OCI-M2 (cell line): ENCODE results near the gene RYR2.

ENCODE experiments used
- DNase-seq: peaks from one replicate; lab custom pipeline; 2025; ENCODE audit not compliant: unreplicated experiment; lab: John Stamatoyannopoulos, UW

The RYR2 gene

DNA sequence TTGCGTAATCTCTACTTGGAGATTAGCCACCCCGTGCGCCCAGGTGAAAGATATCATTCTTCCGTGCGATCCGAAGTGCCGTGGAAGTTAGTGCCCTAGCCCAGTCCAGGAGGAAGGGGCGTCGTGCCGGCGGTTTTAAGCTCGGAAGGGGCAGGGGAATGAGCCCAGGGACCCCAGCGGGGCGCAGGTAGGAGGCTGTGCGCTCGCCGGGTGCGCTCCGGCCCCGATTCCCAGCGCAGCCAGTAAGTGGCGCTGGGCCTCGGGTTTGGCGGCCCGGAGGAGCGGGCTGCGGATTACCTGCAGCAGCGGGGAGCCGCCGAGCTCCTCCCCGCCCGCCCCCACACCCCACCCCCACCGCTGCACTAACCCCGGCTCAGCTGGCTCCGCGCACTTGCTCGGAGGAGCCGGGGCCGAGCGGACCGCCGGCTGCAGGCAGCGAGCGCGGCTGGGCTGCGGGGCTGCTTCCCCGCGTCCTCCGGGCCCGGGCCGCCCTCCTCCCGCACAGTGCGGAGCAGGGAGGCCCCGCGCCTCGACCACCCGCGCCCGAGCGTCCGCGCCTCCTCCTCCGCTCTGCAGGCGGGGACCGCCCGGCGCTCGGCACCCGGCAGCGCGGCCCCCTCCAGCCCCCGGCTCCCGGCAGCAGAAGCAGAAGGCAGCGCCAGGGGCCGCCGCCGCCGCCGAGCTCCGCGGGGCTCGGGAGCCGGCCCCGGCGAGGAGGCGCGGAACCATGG is at the start of gene RYR2:
RYR2 (plus strand) TSS at position 390 of the 731 bp plus-strand sequence; CDS start at position 728, 338 bp downstream.
- no peak for DNase-seq

DNA sequence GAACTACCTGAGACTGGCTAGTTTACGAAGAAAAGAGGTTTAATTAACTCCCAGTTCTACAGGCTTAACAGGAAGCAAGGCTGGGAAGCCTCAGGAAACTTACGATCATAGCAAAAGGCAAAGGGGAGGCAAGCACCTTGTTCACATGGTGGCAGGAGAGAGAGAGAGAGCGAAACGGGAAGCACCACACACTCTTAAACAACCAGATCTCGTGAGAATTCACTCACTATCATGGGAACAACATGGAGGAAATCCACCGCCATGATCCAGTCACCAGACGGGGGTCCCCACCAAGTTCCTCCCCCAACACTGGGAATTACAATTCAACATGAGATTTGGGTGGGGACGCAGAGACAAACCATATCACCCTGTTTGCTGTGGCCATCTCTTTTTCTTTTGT is 49.5 kb upstream of the RYR2 start:
- DNase-seq = no peak

DNA sequence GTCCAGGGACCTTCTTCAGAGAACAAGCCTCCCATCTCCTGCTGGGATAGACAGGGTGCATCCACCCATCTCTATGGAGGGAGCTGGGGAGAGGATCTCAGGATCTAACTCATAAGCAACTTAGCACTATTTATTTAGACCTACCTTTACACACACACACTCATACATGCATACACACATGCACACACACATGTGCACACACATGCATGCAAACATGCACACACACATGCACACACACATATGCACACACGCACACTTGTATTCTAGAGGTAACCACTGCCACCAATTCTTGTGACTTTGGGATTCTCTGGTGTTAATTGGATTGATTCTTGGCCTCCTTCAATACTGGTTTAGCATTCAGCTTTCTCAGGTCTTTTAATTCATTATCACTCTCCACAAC is 47.5 kb upstream of the RYR2 start:
- no peak for DNase-seq

DNA sequence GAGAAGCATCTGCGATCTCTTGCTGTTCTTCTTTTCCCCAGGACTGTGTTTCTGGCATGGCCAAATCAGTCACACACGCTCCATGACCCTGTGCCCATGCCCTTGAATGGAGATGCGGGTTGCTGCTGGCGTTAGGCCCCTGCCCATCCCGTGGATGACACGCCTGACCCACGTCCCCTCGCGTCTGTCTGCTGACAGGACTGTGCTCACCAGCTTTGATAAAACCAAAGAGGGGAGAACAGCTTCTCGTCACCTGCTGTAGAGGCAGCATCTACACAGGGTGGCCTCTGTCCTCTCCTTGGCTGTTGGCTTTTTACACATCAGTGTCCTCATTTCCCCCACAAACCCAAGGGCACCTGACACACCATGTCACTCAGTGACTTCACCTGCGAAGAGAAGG is 44.6 kb upstream of the RYR2 start:
- no peak for DNase-seq

DNA sequence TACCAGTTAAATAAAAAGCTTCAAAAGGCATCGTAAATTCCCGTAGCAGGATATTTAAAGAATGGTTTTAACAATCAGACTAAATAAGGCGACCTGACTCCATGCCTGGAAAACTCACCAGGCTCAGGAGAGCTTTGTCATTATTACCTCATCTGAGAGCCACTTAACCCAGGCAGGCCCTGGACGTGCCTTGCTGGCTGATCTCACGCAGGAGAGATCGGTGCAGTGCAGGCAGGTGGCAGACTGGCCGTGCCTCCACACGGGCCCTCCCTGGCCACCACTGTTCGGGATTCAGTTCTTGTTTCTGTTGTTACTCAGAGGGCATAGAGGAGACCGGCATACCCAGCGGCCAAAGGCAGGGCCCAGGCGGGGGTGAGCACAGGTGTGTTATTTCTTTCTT is 44.1 kb upstream of the RYR2 start:
- DNase-seq = no peak

DNA sequence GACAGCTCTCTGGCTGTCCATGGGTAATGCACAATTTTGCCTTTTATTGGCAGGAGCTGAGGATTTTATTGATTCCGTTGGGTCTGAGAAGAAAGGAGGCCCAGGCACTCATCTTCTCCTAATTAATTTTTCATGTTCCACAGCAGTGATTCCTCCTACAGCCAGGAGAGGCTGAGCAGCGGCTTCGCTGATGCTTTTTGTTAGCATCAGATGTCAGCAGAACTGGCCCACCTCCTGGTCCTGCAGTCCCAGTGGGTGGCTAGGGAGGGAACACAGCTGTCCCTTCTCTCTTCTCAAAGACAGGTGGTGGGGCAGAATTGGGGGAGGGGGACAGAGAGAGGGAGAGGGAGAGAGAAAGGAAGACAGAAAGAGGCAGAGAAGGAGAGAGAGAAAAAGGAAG is 43.4 kb upstream of the RYR2 start:
- no peak for DNase-seq

DNA sequence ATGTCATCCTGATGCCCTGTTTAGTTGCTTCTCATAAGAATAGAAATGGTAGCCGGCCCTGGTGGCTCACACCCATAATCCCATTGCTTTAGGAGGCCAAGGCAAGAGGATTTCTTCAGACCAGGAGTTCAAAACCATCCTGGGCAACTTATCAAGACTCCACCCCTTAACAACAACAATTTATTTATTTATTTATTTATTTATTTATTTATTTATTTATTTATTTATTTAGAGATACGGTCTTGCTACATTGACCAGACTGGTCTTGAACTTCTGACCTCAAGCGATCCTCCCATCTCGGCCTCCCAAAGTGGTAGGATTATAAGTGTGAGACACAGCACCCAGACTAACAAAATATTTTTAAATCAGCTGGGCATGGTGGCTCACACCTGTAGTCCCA is 41.8 kb upstream of the RYR2 start:
- no peak for DNase-seq

DNA sequence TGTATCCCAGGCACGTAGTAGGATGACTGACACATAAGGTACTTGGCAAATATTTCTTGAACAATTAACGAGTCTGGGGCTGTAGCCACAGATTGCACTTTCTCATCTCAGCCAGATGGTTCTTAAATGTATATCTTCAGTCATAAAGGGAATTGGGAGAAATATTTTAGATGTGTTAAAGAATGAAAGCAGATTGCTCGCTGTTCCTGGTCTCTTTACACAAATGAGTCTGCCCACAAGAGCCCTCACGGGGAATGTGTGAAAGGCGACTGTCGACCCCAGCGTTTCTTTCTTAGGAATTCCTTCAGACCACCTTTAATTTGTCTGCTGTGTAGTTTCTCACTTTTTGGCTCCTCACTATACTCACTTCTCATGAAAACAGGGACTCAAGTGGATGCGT is 38.5 kb upstream of the RYR2 start:
- DNase-seq = no peak

DNA sequence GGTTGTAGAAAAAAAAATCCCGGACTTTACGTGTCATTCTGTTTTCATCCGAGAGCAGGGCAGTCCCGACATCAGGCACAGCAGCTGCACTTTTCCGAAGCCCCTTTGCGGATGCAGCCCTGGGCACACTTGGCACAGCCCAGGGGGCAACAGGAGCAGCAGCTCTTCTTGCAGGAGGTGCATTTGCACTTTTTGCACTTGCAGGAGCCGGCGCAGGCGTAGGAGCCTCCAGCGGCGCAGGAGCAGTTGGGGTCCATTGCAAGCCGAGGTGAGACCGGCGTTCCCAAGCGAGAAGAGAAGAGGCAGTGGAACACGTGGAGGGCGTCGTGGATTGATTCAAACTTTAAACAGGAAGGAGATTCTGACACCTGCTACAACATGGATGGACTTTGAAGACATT is 37.9 kb upstream of the RYR2 start, which contains the start of gene MT1HL1:
MT1HL1 (minus strand) TSS at position 326 of the 400 bp plus-strand sequence; CDS start at position 257, 69 bp downstream.
- DNase-seq = no peak

DNA sequence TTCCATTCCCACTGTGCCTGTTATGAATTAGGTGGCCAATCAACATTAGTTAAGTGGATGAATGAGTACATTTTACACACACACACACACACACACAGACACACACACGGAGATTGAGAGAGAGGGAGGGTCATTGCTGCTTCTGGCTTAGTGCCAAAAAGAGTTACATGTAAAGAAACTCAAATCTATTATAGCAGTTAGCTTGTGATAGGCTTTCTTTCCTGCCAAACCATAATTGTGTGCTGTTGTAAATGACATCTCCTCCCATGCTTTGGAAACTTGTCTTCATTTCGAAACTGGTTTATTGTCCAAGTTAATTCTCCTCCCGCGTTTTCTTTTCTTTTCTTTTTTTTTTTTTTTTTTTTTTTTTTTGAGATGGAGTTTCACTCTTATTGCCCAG is 36.3 kb upstream of the RYR2 start:
- DNase-seq = no peak

DNA sequence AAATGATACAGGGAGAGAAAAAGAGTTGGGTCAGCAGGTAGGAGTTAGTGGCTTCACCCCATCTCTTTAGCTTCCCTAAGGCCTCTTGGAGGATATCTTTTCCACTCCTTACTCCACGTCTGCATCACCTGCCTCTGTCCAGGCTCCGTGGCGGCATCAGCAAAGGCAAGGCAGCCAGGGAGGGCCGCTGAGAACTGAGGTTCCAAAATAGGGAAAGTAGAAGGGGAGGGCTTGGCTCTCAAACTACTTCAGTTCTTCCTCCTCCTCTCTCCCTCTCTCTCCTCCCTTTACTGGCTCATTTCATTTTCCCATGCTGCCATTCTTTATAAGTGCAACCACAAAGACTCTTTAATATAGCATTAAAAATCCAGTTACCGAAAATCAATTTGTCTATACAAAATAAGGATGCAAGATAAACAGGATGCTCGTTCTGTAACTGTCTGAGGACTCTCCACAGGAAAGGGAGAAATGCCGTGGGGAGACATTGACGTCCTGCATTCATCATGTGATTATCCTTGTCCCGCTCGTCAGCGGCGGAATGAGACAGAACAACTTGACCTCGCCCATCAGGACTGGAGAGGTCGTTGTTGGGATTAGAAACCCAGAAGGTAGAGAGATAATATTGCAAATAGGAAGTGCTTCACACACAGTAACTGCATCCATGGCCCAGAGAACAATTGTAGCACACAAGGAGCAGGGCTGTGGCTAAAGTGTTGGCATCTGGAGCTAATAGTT is 34.7 kb upstream of the RYR2 start:
- no peak for DNase-seq

DNA sequence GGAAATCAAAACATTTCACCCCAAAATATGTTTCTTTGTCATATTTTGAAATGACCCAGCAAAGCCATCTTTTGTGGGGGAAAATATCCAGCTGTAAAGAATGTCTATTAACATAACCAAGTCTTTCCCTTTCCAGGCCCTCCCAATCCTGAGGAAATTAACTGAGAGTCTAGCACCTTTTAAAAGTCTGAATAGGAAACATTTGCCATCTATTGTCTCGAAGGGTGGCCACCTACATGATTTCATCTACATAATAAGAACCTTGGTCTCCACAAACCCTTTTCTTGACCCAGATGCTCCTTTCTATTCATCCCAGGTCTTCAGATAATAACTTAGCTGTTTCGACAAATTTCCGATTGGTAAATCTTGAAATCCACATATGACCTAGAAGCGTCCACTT is 32.4 kb upstream of the RYR2 start:
- no peak for DNase-seq

DNA sequence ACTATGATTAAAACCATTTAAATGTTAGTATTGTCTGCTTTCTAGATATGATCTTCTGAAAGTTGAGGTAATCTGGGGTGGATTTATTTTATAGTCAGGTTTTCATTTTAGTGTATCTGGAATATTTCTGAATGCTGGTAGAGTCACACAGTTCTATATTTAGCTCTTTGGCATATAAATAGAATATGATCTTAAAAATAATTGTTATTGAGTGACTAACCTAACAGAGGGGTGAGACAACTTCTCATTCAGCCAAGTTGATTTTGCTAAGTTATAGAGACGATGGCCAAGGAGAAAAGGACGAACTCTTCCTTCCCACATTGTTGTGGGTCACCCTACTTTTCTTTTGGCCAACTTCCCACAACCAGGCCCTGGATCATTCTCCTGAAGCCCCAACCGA is 30.6 kb upstream of the RYR2 start:
- no peak for DNase-seq

DNA sequence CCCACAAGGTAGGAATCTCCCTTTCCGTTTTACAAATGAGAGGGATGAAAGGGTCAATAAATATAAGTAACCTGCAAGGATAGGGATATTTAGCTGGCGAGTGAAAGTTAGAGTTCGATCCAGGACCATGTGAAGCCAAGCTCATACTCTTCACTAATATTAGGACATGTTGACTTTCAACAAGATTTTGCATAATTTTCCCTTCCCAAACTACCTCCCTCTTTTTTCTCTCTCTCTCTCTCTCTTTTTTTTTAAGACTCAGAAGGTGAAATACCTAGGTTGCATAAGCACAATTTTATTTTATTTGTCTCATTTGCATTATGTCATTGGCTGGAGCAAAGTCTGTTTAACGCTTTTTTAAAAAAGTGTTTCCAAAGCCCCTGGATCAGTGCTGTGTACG is 29.6 kb upstream of the RYR2 start:
- no peak for DNase-seq

DNA sequence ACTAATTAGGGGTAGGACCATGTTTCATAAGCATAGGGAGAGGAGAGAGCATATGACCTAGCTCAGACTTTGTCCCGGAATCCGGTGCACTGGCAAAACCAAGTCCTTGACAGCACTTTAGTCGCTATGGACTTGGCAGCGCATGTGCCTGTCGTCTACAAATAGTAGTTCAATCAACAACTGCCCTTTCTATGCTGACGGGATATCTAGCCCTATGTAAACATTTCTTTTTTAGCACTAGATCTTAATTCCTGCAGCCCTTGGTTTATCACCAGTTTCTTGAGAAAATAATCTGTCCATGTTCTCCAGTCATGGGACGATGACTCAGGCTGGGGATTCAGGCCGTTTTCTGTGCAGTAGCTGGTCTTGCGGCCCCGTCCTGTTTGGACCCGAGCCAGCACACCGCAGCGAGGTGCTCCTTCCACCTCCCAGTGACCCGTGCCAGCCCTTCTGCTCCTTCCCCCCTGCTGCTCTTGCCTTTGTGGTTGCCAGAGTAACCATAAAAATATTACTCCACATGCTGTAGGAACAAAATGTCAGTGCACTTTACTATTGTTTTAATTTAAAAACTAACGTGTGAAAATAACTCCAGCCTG is 29.1 kb upstream of the RYR2 start:
- no peak for DNase-seq

DNA sequence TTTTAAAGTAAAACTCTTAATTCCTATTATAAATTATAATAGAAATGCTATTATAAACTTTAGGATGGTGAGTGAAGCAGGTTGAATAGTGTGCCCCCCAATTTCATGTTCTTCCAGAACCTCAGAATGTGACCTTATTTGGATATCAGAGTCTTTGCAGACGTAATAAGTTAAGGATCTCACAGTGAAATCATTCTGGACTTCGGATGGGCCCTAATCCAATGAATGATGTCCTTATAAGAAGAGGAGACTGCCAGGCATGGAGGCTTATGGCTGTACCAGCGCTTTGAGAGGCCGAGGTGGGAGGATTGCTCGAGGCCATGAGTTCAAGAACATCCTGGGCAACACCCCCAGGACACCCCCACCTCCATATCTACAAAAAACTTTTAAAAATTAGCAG is 28.4 kb upstream of the RYR2 start:
- no peak for DNase-seq

DNA sequence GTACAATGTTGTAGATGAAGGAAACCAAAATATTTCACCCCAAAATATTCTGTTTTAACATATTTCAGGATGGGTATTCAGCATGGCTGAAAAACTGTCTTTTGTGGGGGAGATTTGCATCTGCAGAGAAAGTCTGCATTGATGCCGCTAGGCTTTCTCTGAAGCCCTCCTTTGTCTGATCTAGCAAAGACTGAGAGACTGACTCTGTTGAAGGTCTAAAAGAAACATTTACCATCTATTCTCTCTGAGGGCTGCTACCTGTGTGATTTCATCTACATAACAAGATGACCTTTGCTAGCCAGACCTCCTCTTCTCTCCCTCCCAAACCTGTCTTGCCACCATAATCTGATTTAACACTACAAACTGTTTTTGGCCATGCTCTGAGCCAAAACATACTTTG is 25.4 kb upstream of the RYR2 start:
- DNase-seq = no peak

DNA sequence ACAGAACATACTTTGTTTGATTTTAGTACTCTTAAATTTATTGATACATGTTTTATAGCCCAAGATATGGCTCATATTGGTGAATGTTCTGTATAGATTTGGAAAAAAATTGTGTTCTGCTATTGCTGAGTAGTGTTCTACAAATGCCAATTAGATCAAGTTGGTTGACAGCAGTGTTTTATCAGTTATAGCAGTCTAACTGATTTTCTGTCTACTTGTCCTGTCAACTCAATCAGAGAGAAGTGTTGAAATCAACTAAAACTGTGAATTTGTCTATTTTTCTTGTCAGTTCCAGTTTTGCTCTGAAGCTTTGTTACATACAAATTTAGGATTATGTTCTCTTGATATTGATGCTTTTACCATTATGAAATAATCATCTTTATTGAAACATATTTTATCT is 23.1 kb upstream of the RYR2 start:
- no peak for DNase-seq

DNA sequence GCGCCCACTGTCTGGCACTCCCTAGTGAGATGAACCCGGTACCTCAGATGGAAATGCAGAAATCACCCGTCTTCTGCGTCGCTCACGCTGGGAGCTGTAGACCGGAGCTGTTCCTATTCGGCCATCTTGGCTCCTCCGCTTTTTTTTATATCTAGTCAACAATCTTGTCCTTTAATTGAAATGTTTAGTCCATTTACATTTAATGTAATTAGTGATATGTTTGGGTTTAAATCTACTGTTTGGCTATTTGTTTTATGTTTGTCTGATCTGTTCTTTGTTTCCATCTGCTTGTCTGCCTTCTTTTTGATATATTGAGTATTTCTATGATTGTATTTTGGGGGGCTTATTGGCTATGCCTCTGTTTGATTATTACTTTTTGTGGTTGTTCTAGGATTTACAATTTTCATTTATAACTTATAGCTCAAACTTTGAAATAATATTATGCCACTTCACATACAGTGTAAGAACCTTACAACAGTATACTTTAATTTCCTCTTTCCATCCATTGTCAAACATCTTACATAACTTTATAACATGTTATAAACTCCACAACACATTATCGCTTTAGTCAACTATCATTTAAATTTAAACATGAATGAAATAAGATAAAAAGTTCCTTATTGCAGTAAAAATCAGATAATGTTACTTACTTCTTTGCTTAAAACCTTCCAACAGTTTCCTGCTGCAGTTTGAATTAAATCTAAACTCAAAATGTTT is 16.5 kb upstream of the RYR2 start:
- no peak for DNase-seq

DNA sequence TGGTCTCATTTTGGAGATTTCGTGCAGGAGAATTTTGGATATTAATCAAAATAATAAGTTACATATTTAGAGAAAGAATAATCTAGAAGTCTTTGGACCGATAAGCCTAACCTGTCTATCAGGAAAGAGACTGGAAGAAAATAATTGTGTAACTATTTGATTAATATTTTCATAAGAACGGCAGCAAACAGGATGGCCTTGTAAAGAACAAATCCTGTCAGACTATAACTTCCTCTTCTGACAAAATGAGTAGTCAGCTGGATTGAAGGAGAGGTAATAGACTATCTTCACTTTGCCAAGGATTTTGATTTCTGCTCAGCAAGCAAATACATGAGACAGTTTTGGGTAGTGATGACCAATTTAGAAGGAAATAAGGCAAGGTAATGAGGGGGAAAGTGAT is 12.7 kb upstream of the RYR2 start:
- DNase-seq = no peak

DNA sequence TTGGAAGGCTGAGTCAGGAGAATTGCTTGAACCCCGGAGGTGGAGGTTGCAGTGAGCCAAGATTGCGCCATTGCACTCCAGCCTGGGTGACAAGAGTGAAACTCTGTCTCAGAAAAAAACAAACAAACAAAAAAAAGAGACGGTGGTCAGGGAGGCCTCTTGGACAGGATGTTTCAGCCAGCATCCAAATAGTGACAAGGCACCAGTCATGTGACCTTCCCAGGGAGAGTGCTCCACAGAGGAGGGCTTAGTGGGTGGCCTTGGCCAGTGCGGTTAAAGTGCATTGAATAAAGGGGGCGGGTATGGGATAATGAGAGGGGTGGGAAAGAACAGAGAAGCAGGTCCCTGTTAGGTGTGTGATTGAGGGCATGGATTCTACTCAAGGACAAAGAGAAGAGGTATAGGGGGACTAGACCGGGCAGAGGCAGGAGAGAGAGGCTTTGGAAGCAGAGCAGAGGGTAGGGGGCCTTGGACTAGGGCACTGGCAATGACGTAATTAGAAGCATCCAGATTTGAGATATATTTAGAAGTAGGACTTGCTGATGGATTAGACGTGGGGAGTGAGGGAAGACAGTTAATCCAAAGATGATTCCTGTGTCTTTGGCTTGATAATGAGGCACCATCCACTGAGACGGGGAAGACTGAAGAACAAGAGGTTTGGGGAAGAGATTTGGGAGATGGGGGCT is 12.0 kb upstream of the RYR2 start:
- no peak for DNase-seq
